Measurements from ENCODE around the gene TLE1. TPM values are rescaled to one million over a fixed set of nuclear protein-coding genes. Genes with fewer than 3 reads are reported as not detected.
A peak's percentile ranks its signal among the peaks of the same experiment; 100 is the strongest.

Gene TLE1
- total and polyA plus RNA-seq, 2 experiments from 2014 or later: 100 to 117 TPM

DNA sequence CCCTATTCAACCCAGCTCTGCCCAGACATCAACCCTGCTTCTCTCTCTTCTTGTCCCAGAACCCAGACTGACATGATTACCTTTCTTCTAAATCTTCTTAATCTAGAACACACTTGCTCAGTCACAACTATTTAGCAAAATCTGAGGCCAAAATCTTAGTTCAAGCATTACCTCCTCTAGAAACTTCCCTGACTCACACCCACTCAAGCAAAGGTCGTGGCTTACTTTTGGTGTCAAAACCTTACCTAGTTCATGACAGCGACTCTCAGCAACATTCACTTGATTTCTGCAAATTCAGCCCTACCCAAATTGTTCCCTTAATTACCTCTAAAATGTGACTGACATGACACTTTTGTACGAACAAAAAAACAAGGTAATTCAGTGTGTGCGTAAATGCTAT, 130.2 kb downstream of the TLE1 start:
- Histone ChIP-seq H3K9me2 (replicated peaks; ENCODE audit: insufficient read depth) (no peaks in the 10 kb centered on the region), H3K27me3 (no peaks in the 10 kb centered on the region), H4K20me1 (ENCODE audit: insufficient read depth, poor library complexity, severe bottlenecking) (no peaks in the 10 kb centered on the region), H3K4me2 (no peak overlapping the region), H3K79me2 (no peaks in the 10 kb centered on the region), H3K4me1 (ENCODE audit: insufficient read depth) (peaks cover 30% of the 10 kb centered on the region), H3K4me3 (no peak overlapping the region), H2AFZ (no peak overlapping the region), H3K9me3 (ENCODE audit: low read depth) (no peaks in the 10 kb centered on the region), H3K27ac (peak overlapping the region; percentile 56), H3K36me3 (replicated peaks; ENCODE audit: insufficient read depth, low read depth) (no peaks in the 10 kb centered on the region)
- no peak for TF ChIP-seq EZH2 (IDR thresholded peaks at IDR 0.05; ENCODE audit: borderline replicate concordance)
- TF ChIP-seq EZH2phosphoT487 (IDR thresholded peaks at IDR 0.05; ENCODE audit: low read depth, severe bottlenecking, unreplicated experiment): no peak
- TF ChIP-seq, protein P1, sequence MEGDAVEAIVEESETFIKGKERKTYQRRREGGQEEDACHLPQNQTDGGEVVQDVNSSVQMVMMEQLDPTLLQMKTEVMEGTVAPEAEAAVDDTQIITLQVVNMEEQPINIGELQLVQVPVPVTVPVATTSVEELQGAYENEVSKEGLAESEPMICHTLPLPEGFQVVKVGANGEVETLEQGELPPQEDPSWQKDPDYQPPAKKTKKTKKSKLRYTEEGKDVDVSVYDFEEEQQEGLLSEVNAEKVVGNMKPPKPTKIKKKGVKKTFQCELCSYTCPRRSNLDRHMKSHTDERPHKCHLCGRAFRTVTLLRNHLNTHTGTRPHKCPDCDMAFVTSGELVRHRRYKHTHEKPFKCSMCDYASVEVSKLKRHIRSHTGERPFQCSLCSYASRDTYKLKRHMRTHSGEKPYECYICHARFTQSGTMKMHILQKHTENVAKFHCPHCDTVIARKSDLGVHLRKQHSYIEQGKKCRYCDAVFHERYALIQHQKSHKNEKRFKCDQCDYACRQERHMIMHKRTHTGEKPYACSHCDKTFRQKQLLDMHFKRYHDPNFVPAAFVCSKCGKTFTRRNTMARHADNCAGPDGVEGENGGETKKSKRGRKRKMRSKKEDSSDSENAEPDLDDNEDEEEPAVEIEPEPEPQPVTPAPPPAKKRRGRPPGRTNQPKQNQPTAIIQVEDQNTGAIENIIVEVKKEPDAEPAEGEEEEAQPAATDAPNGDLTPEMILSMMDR (IDR thresholded peaks at IDR 0.05; ENCODE audit: poor library complexity): no peak
- DNase-seq (ENCODE audit: low spot score): no peak
- 94% methylated on average over 4 of the region's 4 CpGs for WGBS (ENCODE audit: low lambda C conversion rate, missing lambda C conversion rate)

DNA sequence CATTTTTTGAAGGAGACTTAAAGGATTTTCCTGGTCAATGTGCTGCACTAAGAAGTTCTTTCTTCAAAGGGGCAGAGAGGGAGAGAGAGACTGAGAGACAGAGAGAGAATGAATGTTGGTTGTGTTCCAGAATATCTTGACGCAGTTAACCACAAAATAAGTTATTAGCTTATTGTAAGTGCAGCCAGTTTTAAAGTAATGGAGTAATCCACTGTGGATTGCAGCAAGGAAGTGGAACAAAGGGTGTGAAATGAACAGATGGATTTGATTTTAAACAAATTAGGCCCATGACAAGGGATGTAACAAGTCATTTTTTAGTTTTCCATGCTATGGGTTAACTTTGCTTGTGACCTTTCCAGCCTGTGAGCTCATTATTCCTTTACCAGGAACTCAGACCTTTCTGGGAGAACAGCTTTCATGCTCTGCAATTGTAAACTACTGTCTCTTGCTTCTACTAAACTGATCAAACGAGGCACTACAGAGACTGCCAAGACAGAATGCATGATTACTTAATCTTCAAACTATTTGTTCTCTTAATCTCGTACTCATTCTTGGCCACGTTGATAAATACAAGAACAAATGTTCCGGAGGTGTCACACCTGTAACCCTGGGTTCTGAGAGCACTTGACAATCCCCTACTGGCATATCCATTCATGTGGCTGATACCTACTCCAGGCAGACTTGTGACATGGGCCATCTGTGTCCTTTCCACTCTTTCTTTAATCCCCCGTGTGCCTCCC, 131.1 kb downstream of the TLE1 start:
- H4K20me1 ChIP-seq (ENCODE audit: insufficient read depth, poor library complexity, severe bottlenecking): no peaks in the 10 kb centered on the region
- TF ChIP-seq, protein P1 (IDR thresholded peaks at IDR 0.05; ENCODE audit: poor library complexity): no peak
- TF ChIP-seq EZH2phosphoT487 (IDR thresholded peaks at IDR 0.05; ENCODE audit: low read depth, severe bottlenecking, unreplicated experiment): no peak
- no peak for TF ChIP-seq EZH2 (IDR thresholded peaks at IDR 0.05; ENCODE audit: borderline replicate concordance)
- no peak overlapping the region for H3K4me3 ChIP-seq
- no peaks in the 10 kb centered on the region for H3K27me3 ChIP-seq
- no peak for DNase-seq (ENCODE audit: low spot score)
- H3K79me2 ChIP-seq: no peaks in the 10 kb centered on the region
- no peaks in the 10 kb centered on the region for H3K9me2 ChIP-seq (replicated peaks; ENCODE audit: insufficient read depth)
- H3K36me3 ChIP-seq (replicated peaks; ENCODE audit: insufficient read depth, low read depth): no peaks in the 10 kb centered on the region
- 33% methylated on average over 6 of the region's 6 CpGs for WGBS (ENCODE audit: low lambda C conversion rate, missing lambda C conversion rate)
- H3K27ac ChIP-seq: peak overlapping the region; percentile 56
- no peak overlapping the region for H3K4me2 ChIP-seq
- H3K4me1 ChIP-seq (ENCODE audit: insufficient read depth): peaks cover 30% of the 10 kb centered on the region
- no peak overlapping the region for H2AFZ ChIP-seq
- H3K9me3 ChIP-seq (ENCODE audit: low read depth): no peaks in the 10 kb centered on the region

DNA sequence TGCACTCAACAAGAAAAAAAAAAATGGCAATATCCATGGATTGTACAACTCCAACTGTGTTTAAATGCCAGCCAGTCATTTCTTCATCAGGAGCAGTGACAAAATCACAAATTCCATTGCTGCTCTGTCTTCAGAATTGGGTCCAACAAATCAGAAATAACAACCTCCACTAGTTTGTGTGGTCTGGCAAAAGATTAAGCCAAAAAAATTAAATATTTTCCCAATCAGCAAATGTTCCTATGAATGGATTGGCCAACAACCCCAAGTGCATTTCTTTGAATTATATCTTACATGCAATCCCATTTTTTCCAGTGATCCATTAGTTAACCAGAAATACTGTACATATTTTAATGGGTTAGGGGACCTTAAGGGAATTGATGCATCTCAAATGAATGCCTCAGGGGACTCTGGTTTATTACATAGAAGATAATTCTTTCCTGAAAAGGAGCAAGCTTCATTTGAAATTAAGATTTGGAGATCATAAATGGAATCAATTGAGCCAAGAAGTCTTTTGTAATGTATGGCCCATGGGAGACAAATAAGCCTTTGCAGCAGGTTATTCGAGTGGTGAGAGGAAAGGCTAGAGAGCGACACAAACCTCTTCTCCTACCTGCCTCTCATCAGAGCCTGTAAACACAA, 131.8 kb downstream of the TLE1 start:
- H3K79me2 ChIP-seq: no peaks in the 10 kb centered on the region
- H3K36me3 ChIP-seq (replicated peaks; ENCODE audit: insufficient read depth, low read depth): no peaks in the 10 kb centered on the region
- 69% methylated on average over 2 of the region's 2 CpGs for WGBS (ENCODE audit: low lambda C conversion rate, missing lambda C conversion rate)
- no peak overlapping the region for H3K4me3 ChIP-seq
- TF ChIP-seq EZH2 (IDR thresholded peaks at IDR 0.05; ENCODE audit: borderline replicate concordance): no peak
- TF ChIP-seq, protein P1 (IDR thresholded peaks at IDR 0.05; ENCODE audit: poor library complexity): no peak
- no peak for TF ChIP-seq EZH2phosphoT487 (IDR thresholded peaks at IDR 0.05; ENCODE audit: low read depth, severe bottlenecking, unreplicated experiment)
- H4K20me1 ChIP-seq (ENCODE audit: insufficient read depth, poor library complexity, severe bottlenecking): no peaks in the 10 kb centered on the region
- no peaks in the 10 kb centered on the region for H3K9me3 ChIP-seq (ENCODE audit: low read depth)
- H2AFZ ChIP-seq: no peak overlapping the region
- no peaks in the 10 kb centered on the region for H3K9me2 ChIP-seq (replicated peaks; ENCODE audit: insufficient read depth)
- H3K27ac ChIP-seq: peak overlapping the region; percentile 56
- H3K4me2 ChIP-seq: no peak overlapping the region
- no peak for DNase-seq (ENCODE audit: low spot score)
- H3K27me3 ChIP-seq: no peaks in the 10 kb centered on the region
- peaks cover 35% of the 10 kb centered on the region for H3K4me1 ChIP-seq (ENCODE audit: insufficient read depth)

Data from hepatocyte (in vitro differentiated cells).